Sigmoid colon (tissue), 4 donors: Measurements from ENCODE around the gene SPRED2.

ENCODE experiments used
- CTCF ChIP-seq, 4 experiments: fragments of 450-650 bp in 3 of 4; fragments of 200-600 bp in 1 of 4; IDR thresholded peaks; one replicate each; pipeline ENCODE4 v1.5.1; 2016 to 2019; ENCODE audit warnings: antibody characterized with exemption in 4 of 4, mild to moderate bottlenecking in 3 of 4, moderate library complexity in 2 of 4
- POLR2AphosphoS5 ChIP-seq, 4 donors: sonication (generic); formaldehyde crosslinking; IDR thresholded peaks; one replicate each; pipeline ENCODE4 v1.6.1; 2017; ENCODE audit warnings: antibody characterized with exemption in 4 of 4

GRCh38 chr2:65360441-65360840, 72.0 kb downstream of the SPRED2 start:
- no peak for TF ChIP-seq CTCF (IDR thresholded peaks at IDR 0.05)
- TF ChIP-seq POLR2AphosphoS5 (IDR thresholded peaks at IDR 0.05): no peak
